Measurements from ENCODE around the gene SNAP47.
"Not testable (repeated sequence)": the region's sequence is repeated elsewhere in the genome, so short reads cannot be mapped to it uniquely, and the experiment has no call there.

The SNAP47 gene, protein sequence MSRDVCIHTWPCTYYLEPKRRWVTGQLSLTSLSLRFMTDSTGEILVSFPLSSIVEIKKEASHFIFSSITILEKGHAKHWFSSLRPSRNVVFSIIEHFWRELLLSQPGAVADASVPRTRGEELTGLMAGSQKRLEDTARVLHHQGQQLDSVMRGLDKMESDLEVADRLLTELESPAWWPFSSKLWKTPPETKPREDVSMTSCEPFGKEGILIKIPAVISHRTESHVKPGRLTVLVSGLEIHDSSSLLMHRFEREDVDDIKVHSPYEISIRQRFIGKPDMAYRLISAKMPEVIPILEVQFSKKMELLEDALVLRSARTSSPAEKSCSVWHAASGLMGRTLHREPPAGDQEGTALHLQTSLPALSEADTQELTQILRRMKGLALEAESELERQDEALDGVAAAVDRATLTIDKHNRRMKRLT

DNA sequence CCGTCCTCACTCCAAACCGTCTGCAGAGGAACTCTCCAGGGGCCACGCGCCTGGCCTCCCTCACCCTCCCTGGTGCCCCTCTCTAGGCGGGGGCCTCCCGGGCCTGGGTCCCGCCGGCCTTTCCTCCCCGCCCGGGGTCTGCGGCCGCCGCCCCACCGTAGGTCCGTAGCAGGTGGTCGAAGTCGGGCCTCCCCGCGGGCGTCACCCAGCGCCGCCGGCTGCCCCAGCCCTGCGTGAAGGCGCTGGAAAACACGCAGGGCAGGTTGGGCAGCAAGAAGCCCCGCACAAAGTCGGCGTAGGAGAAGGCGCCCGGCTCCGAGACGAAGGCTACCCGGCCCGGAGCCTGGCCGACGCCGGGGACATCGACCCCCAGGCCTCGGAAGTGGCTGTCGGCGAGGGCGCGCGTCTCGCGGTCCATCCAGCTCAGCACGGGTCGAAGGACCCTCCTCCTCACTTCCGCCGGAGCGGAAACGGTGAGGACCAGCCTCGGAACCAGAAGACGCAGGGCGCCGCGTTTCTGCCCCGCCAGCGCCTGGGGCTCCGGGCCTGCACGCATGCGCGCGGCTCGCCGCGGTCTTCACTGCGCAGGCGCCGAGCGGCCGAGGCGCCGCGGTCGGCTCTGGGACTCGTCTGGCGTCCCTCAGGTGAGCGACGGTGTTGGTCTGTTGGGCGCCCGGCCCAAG, at the start of gene SNAP47, which contains the start of gene JMJD4:
Gene SNAP47, plus strand, starts transcription at position 580 of the 683 bp plus-strand sequence. CDS start 12,302 bp downstream, outside the sequence.
Gene JMJD4, minus strand, starts transcription at position 447 of the 683 bp plus-strand sequence. Its CDS starts 29 bp downstream, at position 418.
- DNase-seq, result peak; percentile 97

DNA sequence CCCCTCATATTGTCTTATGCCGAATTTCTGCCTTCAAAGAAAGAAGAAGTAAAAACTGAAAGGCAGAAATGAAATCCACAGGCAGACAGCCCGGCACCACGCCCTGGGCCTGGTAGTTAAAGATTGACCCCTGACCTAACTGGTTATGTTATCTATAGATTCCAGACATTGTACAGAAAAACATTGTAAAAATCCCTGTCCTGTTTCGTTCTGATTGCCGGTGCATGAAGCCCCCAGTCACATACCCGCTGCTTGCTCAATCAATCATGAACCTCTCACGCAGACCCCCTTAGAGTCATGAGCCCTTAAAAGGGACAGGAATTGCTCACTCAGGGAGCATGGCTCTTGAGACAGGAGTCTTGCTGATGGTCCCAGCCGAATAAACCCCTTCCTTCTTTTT, 49.4 kb upstream of the SNAP47 start:
- DNase-seq, result no peak

GRCh38 chr1:227697321-227697864, 37.8 kb upstream of the SNAP47 start:
- no peak for DNase-seq

- DNase-seq, result not testable (repeated sequence)
These were observed 33.6 kb upstream of the SNAP47 start for GRCh38 chr1:227701631-227702030.

DNA sequence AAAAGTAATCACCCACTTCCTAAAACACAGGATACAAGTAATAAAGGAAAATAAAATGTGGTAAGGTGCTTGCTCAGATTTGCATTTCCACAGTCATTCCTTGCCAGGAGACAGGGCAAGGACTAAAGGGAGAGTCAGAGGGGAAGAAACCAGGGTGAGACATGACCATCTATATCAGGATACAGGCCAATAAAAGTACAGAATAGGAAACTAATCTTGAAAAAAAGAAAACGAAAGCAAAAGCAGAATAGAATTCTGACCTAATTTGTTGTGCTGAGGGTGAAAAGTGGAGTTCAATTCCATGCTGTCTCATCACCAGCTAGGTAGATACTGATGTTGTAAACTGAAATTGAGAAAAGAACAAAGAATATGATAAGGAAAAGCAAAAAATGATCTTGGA, 27.4 kb upstream of the SNAP47 start:
- DNase-seq, result no peak

DNA sequence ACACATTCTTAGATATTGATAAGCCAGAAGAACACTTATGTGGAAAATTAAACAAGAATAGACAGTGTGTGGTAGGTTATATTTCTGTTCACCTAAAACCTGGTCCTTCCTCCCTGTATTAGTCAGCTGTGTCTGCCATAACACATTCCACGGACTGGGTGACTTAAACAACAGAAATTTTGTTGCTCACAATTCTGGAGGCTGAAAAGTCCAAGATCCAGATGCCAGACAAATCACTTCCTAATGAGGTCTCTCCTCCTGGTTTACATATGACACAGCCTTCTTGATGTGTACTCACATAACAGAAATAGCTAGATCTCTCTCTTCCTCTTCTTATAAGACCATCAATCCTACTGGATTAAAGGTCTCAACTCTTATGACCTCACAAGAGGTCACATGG, 25.8 kb upstream of the SNAP47 start:
- no peak for DNase-seq

DNA sequence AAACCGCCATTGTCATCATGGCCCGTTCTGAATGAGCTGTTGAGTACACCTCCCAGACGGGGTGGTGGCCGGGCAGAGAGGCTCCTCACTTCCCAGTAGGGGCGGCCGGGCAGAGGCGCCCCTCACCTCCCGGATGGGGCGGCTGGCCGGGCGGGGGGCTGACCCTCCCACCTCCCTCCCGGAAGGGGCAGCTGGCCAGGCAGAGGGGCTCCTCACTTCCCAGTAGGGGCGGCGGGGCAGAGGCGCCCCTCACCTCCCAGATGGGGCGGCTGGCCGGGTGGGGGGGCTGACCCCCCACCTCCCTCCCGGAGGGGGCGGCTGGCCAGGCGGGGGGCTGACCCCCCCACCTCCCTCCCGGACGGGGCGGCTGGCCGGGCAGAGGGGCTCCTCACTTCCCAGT, 24.8 kb upstream of the SNAP47 start:
- not testable (repeated sequence) for DNase-seq

DNA sequence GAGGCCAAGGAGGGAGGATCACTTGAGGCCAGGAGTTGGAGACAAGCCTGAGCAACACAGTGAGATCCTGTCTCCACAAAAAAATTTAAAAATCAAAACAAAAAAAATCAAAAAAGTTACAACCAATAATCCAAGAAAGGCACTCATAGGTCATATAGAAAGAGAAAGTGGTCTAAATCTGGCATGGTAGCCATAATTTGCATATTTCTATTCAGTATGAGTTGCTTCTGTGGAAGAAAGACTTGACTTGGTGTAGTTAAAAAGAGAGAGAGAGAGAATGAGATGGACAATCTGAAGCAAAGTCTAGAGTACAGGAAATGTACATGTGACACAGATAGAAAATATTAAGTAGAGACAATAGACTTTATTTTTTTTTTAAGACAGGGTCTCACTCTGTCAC, 22.6 kb upstream of the SNAP47 start:
- DNase-seq, result no peak

DNA sequence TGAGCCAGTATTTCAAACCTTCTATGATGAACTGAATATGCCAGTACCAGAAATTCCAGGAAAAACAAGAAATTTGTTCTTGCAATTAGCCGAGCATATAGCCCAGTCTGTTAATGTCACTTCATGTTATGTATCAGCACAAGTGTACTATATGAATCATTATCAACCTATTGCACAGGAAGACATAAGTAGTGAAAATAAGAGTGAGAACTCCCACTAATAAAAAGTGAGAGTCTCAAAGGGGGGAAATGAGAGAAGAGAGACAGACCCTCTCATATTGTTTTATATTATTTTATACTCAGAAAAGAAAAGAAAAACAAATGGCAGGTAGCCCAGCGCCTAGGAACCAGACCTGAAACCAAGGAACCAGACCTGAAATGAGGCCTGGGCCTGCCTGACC, 16.3 kb upstream of the SNAP47 start:
- no peak for DNase-seq

DNA sequence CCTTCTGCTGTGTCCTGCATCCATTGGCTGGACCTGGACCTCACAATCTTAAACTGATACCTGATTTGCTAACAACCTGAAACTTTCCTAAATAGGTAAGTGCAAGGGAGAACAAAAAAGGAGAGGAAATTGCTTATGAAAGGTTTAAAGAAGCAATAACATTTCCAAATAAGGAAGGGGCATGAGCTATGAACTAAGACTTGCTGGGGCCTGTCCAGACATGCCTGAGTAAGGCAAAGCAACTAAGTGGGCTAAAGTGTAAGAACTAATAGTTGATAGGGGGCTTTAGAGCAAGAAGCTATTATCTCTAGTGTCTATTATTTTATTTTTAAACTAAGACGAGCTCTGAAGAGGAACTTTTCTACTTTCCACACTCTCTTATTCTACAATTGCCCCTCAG, 11.8 kb upstream of the SNAP47 start:
- no peak for DNase-seq

DNA sequence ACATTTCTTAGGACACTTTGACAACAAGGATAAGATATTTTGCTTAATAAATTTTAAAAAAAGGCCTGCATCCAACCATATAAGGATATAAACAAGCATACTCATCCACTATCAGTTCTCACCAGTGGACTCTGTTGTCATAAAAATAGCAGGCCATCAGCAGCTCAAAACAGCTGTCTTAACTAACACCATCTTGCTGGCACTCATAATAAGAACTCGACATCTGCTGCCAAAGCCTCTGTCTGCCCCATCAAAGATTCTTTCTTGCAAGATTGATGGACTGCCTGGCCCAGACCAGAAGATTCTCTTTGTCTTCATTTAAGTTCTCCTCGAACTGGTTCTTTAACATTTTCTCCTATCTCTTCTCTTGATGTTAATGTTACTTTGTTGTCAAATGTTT, 10.2 kb upstream of the SNAP47 start:
- no peak for DNase-seq

DNA sequence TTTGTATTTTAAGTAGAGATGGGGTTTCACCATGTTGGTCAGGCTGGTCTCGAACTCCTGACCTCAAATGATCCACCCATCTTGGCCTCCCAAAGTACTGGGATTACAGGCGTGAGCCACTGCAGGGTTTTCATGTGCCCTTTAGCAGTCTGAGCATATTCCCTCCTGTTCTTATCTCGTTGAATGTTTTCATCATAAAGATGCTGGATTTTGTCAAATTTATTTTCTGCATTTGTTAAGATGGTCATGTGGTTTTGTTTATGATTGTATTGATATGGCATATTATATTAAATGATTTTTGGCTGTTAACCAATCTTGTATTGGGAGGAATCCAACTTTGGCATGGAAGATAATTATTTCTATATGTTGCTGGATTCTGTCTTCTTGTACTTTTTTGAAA, 8.9 kb upstream of the SNAP47 start:
- no peak for DNase-seq

- no peak for DNase-seq
These were observed 8.2 kb upstream of the SNAP47 start for GRCh38 chr1:227726924-227727599.

GRCh38 chr1:227728059-227728891, 7.0 kb upstream of the SNAP47 start:
- DNase-seq, result peak; percentile 72

GRCh38 chr1:227728892-227729143, 6.4 kb upstream of the SNAP47 start:
- DNase-seq, result no peak

- DNase-seq, result no peak
These were observed 5.9 kb upstream of the SNAP47 start for GRCh38 chr1:227729144-227729880.

- DNase-seq, result peak; percentile 63
These were observed 5.2 kb upstream of the SNAP47 start for GRCh38 chr1:227729881-227730629.

GRCh38 chr1:227730630-227731151, 4.5 kb upstream of the SNAP47 start:
- no peak for DNase-seq

DNA sequence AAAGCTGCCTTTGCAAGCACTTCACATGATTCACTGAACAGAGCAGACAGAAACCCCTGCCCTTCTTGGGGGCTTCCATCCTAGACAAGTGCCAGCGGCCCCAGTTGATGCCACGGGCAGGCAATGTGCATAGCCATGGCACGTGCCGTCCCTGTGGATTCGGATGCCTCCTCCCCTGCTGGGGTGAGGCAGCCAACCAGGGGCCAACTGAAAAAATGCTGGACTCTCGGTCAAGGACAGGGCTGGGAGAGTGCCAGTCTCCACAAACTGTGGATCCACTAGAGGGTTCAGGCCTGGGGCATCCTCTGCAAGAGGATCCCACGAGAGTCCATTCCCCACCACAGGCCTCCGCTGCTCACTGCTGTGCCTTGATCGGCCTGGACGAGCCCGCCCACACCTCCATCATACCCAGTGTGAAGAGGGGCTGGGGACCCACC, 4.0 kb upstream of the SNAP47 start:
- no peak for DNase-seq

- no peak for DNase-seq
These were observed 3.3 kb upstream of the SNAP47 start for GRCh38 chr1:227731696-227732585.

All from activated CD4-positive, alpha-beta T cell treated with anti-CD3 and anti-CD28 coated beads, Interleukin-10, Interleukin-2, amounts not matched to agents 100 ng/mL and 50 ng/mL, durations not matched to agents 16 hours and 8 hours (primary cell).